AG04450 (cell line): Measurements from ENCODE around the gene ETV7. TPM values are rescaled to one million over a fixed set of nuclear protein-coding genes. Genes with fewer than 3 reads are reported as not detected.
"Not testable (repeated sequence)": the region's sequence is repeated elsewhere in the genome, so short reads cannot be mapped to it uniquely, and the experiment has no call there.

Experiments
- CTCF ChIA-PET: fragments of 300-600, 350-600 bp; formaldehyde crosslinking; extraction: SDS; loops from one replicate; lab custom pipeline; 2022; ENCODE audit warnings: antibody characterized with exemption, inconsistent platforms; lab: Charles Lee
- POLR2A ChIA-PET: fragments of 350-600 bp; formaldehyde crosslinking; extraction: SDS; loops from one replicate; lab custom pipeline; 2021; ENCODE audit warnings: antibody characterized with exemption, inconsistent platforms; lab: Yijun Ruan, JAX
- DNase-seq: peaks from one replicate; pipeline ENCODE4 v3.0.0-alpha.2; 2011; ENCODE audit warnings: low read depth, low spot score
- H3K27ac ChIP-seq: one replicate; pipeline ENCODE4 v1.5.1; 2012; ENCODE audit warnings: low read depth, low read length, control low read depth
- H3K27me3 ChIP-seq: one replicate; pipeline ENCODE4 v1.6.0; 2012; ENCODE audit warnings: low read length; ENCODE audit not compliant: control insufficient read depth, insufficient read depth
- H3K4me3 ChIP-seq: 2 replicates; pipeline ENCODE4 v1.5.1; 2011; ENCODE audit warnings: mild to moderate bottlenecking, low read depth, low read length, control low read depth
- H3K9me3 ChIP-seq: 2 replicates; pipeline ENCODE4 v1.5.1; 2012; ENCODE audit warnings: low read length; ENCODE audit not compliant: control insufficient read depth, insufficient read depth
- polyA plus RNA-seq: library from polyadenylated mRNA; depleted of rRNA; stranded (reverse); fragments of >200 nt; gene quantifications from 2 replicates; pipeline ENCODE4 v1.2.3, GENCODE V29; 2011
- TF ChIP-seq, protein P1 (sequence below): IDR thresholded peaks from 2 replicates; pipeline ENCODE4 v1.5.1; 2011; ENCODE audit warnings: low read depth, low read length, control low read depth, inconsistent platforms

The ETV7 gene
- polyA plus RNA-seq, 1 experiment, result 0.41 TPM

- peak; percentile 38 for DNase-seq
- TF ChIP-seq, protein P1, sequence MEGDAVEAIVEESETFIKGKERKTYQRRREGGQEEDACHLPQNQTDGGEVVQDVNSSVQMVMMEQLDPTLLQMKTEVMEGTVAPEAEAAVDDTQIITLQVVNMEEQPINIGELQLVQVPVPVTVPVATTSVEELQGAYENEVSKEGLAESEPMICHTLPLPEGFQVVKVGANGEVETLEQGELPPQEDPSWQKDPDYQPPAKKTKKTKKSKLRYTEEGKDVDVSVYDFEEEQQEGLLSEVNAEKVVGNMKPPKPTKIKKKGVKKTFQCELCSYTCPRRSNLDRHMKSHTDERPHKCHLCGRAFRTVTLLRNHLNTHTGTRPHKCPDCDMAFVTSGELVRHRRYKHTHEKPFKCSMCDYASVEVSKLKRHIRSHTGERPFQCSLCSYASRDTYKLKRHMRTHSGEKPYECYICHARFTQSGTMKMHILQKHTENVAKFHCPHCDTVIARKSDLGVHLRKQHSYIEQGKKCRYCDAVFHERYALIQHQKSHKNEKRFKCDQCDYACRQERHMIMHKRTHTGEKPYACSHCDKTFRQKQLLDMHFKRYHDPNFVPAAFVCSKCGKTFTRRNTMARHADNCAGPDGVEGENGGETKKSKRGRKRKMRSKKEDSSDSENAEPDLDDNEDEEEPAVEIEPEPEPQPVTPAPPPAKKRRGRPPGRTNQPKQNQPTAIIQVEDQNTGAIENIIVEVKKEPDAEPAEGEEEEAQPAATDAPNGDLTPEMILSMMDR, result no peak
- no peaks in the 10 kb centered on the region; the same call in 1 of the 2 replicates for H3K9me3 ChIP-seq
- no peak overlapping the region for H3K27ac ChIP-seq
- H3K27me3 ChIP-seq, result peaks cover 23% of the 10 kb centered on the region
- H3K4me3 ChIP-seq, result no peak overlapping the region
- CTCF ChIA-PET, result interaction anchor here (0.7 to 1.5 kb wide), 3 partner anchors 9 to 41 kb away, joined by 3 to 7 read pairs (median 6); no protein-coding TSS in a partner anchor
- POLR2A ChIA-PET, result interaction anchor here (0.6 kb wide), 1 partner anchor 200 kb away, joined by 3 read pairs; no protein-coding TSS in a partner anchor
Measured at GRCh38 chr6:36368921-36369865, 18.3 kb downstream of the ETV7 start.

DNA sequence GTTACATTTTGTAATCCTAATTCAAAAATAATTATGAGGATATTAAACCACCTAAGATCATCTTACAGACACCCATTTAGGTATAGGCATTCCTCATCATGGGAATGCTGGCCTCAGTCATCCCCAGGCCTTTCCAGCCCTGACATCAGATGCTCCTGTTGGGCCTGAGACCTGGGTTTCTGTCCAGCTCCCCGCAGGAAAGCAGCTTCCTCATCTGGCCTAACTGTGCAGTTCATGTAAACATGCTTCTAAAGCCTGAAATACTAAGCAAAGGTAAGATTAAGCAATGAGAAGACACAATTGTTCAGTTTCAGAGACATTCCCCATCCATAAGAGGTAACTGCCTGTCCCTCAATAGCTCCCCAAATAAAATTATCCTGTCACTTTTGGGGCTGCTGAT lies 19.0 kb downstream of the ETV7 start:
- Histone ChIP-seq H3K27me3 (peaks cover 16% of the 10 kb centered on the region), H3K9me3 (peaks cover under 1% of the 10 kb centered on the region; the same call in 1 of the 2 replicates), H3K27ac (no peak overlapping the region), H3K4me3 (no peak overlapping the region)
- CTCF ChIA-PET, result no interaction called here
- TF ChIP-seq, protein P1, result no peak
- DNase-seq, result no peak
- POLR2A ChIA-PET, result no interaction called here

DNA sequence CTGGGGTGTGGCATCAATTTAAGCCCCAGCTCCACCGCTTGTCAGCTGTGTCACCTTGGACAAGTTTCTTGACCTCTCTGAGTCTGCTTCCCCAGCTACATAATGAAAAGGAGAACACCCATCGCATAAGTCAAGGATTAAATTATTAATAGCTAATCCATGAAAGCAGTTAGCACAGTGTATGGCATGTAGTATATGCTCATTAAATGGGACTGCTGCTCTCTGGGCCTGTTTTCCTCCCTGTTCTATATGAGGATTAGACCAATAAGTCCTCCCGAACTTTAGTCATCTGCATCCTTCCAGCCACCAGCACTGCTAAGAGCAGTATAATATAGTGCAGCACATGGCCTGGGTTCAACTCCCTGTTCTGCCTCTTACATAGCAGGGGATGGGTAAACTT lies 19.7 kb downstream of the ETV7 start:
- no peak for DNase-seq
- Histone ChIP-seq H3K4me3 (no peak overlapping the region), H3K9me3 (peaks cover 4% of the 10 kb centered on the region; the same call in 1 of the 2 replicates), H3K27ac (no peak overlapping the region), H3K27me3 (peaks cover 12% of the 10 kb centered on the region)
- CTCF ChIA-PET, result no interaction called here
- POLR2A ChIA-PET, result no interaction called here
- TF ChIP-seq, protein P1, result no peak

GRCh38 chr6:36364669-36365479 lies 22.6 kb downstream of the ETV7 start:
- ChIA-PET CTCF (interaction anchor here (0.6 to 1.5 kb wide), 2 partner anchors 24 to 241 kb away, joined by 3 to 5 read pairs; no protein-coding TSS in a partner anchor), POLR2A (no interaction called here)
- H3K4me3 ChIP-seq, result no peak overlapping the region
- peaks cover 4% of the 10 kb centered on the region; the same call in 1 of the 2 replicates for H3K9me3 ChIP-seq
- DNase-seq, result no peak
- H3K27me3 ChIP-seq, result peaks cover 10% of the 10 kb centered on the region
- TF ChIP-seq, protein P1, result no peak
- H3K27ac ChIP-seq, result no peak overlapping the region

- POLR2A ChIA-PET, H3K27ac ChIP-seq, H3K27me3 ChIP-seq, DNase-seq, H3K4me3 ChIP-seq, H3K9me3 ChIP-seq: not testable (repeated sequence)
- CTCF ChIA-PET, result interaction anchor here (0.6 to 1.4 kb wide), 2 partner anchors 62 to 240 kb away, joined by 3 to 6 read pairs; no protein-coding TSS in a partner anchor
Measured at GRCh38 chr6:36364061-36364635, 23.3 kb downstream of the ETV7 start.

GRCh38 chr6:36363371-36363752 lies 24.1 kb downstream of the ETV7 start:
- H3K4me3 ChIP-seq, H3K27ac ChIP-seq, DNase-seq, H3K27me3 ChIP-seq, POLR2A ChIA-PET, H3K9me3 ChIP-seq: not testable (repeated sequence)
- CTCF ChIA-PET, result interaction anchor here (1.1 to 1.4 kb wide), 2 partner anchors 22 to 61 kb away, joined by 5 to 6 read pairs; no protein-coding TSS in a partner anchor
